Glutamatergic neuron (in vitro differentiated cells): ENCODE measurements around the gene GTF3C2. TPM values are rescaled to one million over a fixed set of nuclear protein-coding genes. Genes with fewer than 3 reads are reported as not detected.
"Not testable (repeated sequence)": the region's sequence is repeated elsewhere in the genome, so short reads cannot be mapped to it uniquely, and the experiment has no call there.

Experiments
- DNase-seq: peaks from one replicate; pipeline ENCODE4 v3.0.0; 2022
- H3K27ac Mint-ChIP-seq: one replicate; pipeline ENCODE4 v1.8.0; 2020; ENCODE audit warnings: mild to moderate bottlenecking, mixed read lengths, inconsistent platforms; ENCODE audit not compliant: unreplicated experiment
- H3K27me3 Mint-ChIP-seq: one replicate; pipeline ENCODE4 v1.8.0; 2020; ENCODE audit warnings: mild to moderate bottlenecking, moderate library complexity, mixed read lengths, inconsistent platforms; ENCODE audit not compliant: unreplicated experiment
- H3K36me3 Mint-ChIP-seq: one replicate; pipeline ENCODE4 v1.8.0; 2020; ENCODE audit warnings: mild to moderate bottlenecking, mixed read lengths, inconsistent platforms; ENCODE audit not compliant: unreplicated experiment
- H3K4me1 Mint-ChIP-seq: one replicate; pipeline ENCODE4 v1.8.0; 2020; ENCODE audit warnings: mild to moderate bottlenecking, low read depth, mixed read lengths, inconsistent platforms; ENCODE audit not compliant: unreplicated experiment
- H3K4me3 Mint-ChIP-seq: one replicate; pipeline ENCODE4 v1.8.0; 2020; ENCODE audit warnings: mild to moderate bottlenecking, mixed read lengths, inconsistent platforms; ENCODE audit not compliant: unreplicated experiment
- H3K9me3 Mint-ChIP-seq: one replicate; pipeline ENCODE4 v1.8.0; 2020; ENCODE audit warnings: mild to moderate bottlenecking, moderate library complexity, mixed read lengths, inconsistent platforms; ENCODE audit not compliant: unreplicated experiment
- total RNA-seq: library from RNA; stranded (reverse); fragmentation: NEBNext Ultra II Directional; extraction: Animal tissue kit (Norgen Biotek cat#: 25700); gene quantifications from one replicate; pipeline ENCODE4 v1.2.1, GENCODE V29; 2021; ENCODE audit not compliant: unreplicated experiment
- TF ChIP-seq, protein P1 (sequence below): fragments of 200-600 bp; sonication (generic); IDR thresholded peaks from one replicate; pipeline ENCODE4 v1.5.0; 2021; ENCODE audit not compliant: partially characterized antibody, unreplicated experiment

The GTF3C2 gene
- total RNA-seq, 1 donor from 2014 or later: 111 TPM

GRCh38 chr2:27363933-27364332, 7.4 kb upstream of the GTF3C2 start:
- Mint-ChIP-seq H3K36me3 (no peaks in the 10 kb centered on the region), H3K9me3 (peaks cover 4% of the 10 kb centered on the region), H3K4me1 (peaks cover 3% of the 10 kb centered on the region), H3K4me3 (no peak overlapping the region), H3K27ac (no peak overlapping the region), H3K27me3 (no peaks in the 10 kb centered on the region)
- TF ChIP-seq, protein P1, sequence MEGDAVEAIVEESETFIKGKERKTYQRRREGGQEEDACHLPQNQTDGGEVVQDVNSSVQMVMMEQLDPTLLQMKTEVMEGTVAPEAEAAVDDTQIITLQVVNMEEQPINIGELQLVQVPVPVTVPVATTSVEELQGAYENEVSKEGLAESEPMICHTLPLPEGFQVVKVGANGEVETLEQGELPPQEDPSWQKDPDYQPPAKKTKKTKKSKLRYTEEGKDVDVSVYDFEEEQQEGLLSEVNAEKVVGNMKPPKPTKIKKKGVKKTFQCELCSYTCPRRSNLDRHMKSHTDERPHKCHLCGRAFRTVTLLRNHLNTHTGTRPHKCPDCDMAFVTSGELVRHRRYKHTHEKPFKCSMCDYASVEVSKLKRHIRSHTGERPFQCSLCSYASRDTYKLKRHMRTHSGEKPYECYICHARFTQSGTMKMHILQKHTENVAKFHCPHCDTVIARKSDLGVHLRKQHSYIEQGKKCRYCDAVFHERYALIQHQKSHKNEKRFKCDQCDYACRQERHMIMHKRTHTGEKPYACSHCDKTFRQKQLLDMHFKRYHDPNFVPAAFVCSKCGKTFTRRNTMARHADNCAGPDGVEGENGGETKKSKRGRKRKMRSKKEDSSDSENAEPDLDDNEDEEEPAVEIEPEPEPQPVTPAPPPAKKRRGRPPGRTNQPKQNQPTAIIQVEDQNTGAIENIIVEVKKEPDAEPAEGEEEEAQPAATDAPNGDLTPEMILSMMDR: no peak
- DNase-seq: no peak

DNA sequence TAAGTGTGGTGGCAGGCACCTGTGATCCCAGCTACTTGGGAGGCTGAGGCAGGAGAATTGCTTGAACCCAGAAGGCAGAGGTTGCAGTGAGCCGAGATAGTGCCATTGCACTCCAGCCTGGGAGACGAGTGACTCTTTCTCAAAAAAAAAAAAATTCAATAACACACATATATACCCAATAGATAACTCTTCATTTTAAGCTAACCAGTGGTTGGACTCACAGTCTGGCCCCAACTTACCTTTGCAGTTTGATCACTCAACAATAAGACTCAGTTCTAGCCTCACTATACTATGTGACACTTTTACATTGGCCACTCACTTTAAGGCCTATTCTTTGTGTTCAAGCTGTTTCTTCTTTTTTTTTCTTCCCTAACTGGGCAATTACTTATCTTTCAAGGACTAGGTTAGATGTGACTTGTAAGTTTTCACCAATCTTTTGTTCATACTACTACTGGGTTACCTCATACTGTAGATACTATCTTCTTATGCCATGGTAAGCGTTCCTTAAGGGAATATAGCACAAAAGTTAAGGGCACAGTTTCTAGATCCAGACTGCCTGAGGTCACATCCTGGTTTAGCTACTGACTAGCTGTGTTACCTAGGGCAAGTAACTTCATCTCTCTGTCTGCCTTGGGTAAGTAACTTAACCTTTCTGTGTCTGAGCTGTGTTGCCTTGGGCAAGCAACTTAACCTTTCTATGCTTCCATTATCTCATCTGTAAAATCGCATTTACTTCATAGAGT, 6.3 kb upstream of the GTF3C2 start:
- Mint-ChIP-seq H3K27ac (no peak overlapping the region), H3K4me1 (no peaks in the 10 kb centered on the region), H3K9me3 (peaks cover 5% of the 10 kb centered on the region), H3K4me3 (no peak overlapping the region), H3K27me3 (peaks cover 2% of the 10 kb centered on the region), H3K36me3 (no peaks in the 10 kb centered on the region)
- DNase-seq: no peak
- TF ChIP-seq, protein P1: no peak

- peak; percentile 47 for DNase-seq
- Mint-ChIP-seq H3K27ac (peak overlapping the region; percentile 100), H3K27me3 (peaks cover 14% of the 10 kb centered on the region), H3K9me3 (peaks cover 19% of the 10 kb centered on the region), H3K4me3 (peak overlapping the region; percentile 100), H3K4me1 (peaks cover 10% of the 10 kb centered on the region), H3K36me3 (no peaks in the 10 kb centered on the region)
- TF ChIP-seq, protein P1: no peak
These were observed 545 bp downstream of the GTF3C2 start for GRCh38 chr2:27356056-27356381.

GRCh38 chr2:27354597-27354927, 2.0 kb downstream of the GTF3C2 start:
- no peak for DNase-seq
- Mint-ChIP-seq H3K9me3 (peaks cover 19% of the 10 kb centered on the region), H3K4me1 (peaks cover 10% of the 10 kb centered on the region), H3K4me3 (peak overlapping the region; percentile 100), H3K27me3 (peaks cover 14% of the 10 kb centered on the region), H3K36me3 (no peaks in the 10 kb centered on the region), H3K27ac (no peak overlapping the region)
- TF ChIP-seq, protein P1: no peak

GRCh38 chr2:27353762-27354596, 2.6 kb downstream of the GTF3C2 start:
- Mint-ChIP-seq H3K27ac (no peak overlapping the region), H3K4me1 (peaks cover 10% of the 10 kb centered on the region), H3K9me3 (peaks cover 19% of the 10 kb centered on the region), H3K36me3 (no peaks in the 10 kb centered on the region), H3K4me3 (no peak overlapping the region), H3K27me3 (peaks cover 14% of the 10 kb centered on the region)
- no peak for DNase-seq
- TF ChIP-seq, protein P1: no peak

GRCh38 chr2:27353386-27353761, 3.2 kb downstream of the GTF3C2 start:
- not testable (repeated sequence) for H3K4me3 Mint-ChIP-seq, H3K27ac Mint-ChIP-seq, DNase-seq, H3K36me3 Mint-ChIP-seq
- H3K4me1 Mint-ChIP-seq: peaks cover 10% of the 10 kb centered on the region
- H3K9me3 Mint-ChIP-seq: peaks cover 16% of the 10 kb centered on the region
- H3K27me3 Mint-ChIP-seq: peaks cover 11% of the 10 kb centered on the region
